GM18868 (cell line): Measurements from ENCODE around the gene OR2V2.
"Not testable (repeated sequence)": the region's sequence is repeated elsewhere in the genome, so short reads cannot be mapped to it uniquely, and the experiment has no call there.

Source experiments
- ATAC-seq: cut with Tn5 transposase; IDR thresholded peaks from one replicate; pipeline ENCODE4 v1.9.1; 2021; ENCODE audit warnings: mild to moderate bottlenecking, moderate library complexity; ENCODE audit not compliant: unreplicated experiment

Gene OR2V2

GRCh38 chr5:181114844-181115778 lies 32.3 kb upstream of the OR2V2 start:
- no peak for ATAC-seq

- ATAC-seq = no peak
Observed at GRCh38 chr5:181118369-181118768, 29.0 kb upstream of the OR2V2 start.

GRCh38 chr5:181119105-181119504 lies 28.3 kb upstream of the OR2V2 start:
- ATAC-seq = no peak

- no peak for ATAC-seq
Observed at GRCh38 chr5:181120306-181120705, 27.1 kb upstream of the OR2V2 start.

- ATAC-seq = no peak
Observed at GRCh38 chr5:181120761-181121160, 26.6 kb upstream of the OR2V2 start.

- no peak for ATAC-seq
Observed at GRCh38 chr5:181121675-181122561, 25.5 kb upstream of the OR2V2 start.

- ATAC-seq = no peak
Observed at GRCh38 chr5:181124526-181124925, 22.9 kb upstream of the OR2V2 start.

GRCh38 chr5:181126841-181127240 lies 20.5 kb upstream of the OR2V2 start:
- ATAC-seq = no peak

GRCh38 chr5:181127456-181127855 lies 19.9 kb upstream of the OR2V2 start:
- ATAC-seq = no peak

GRCh38 chr5:181127907-181128626 lies 19.3 kb upstream of the OR2V2 start:
- no peak for ATAC-seq

- no peak for ATAC-seq
Observed at GRCh38 chr5:181129601-181130000, 17.8 kb upstream of the OR2V2 start.

GRCh38 chr5:181130081-181130480 lies 17.3 kb upstream of the OR2V2 start:
- not testable (repeated sequence) for ATAC-seq

GRCh38 chr5:181130832-181131496 lies 16.4 kb upstream of the OR2V2 start, which contains the start of gene OR2V1:
TSS of gene OR2V1 (minus strand) at chr5:181131169. CDS start at chr5:181125304, 5,865 bp downstream.
- no peak for ATAC-seq

GRCh38 chr5:181131514-181131913 lies 15.9 kb upstream of the OR2V2 start:
- no peak for ATAC-seq

- ATAC-seq = no peak
Observed at GRCh38 chr5:181133083-181133482, 14.3 kb upstream of the OR2V2 start.

GRCh38 chr5:181133610-181134231 lies 13.7 kb upstream of the OR2V2 start:
- no peak for ATAC-seq

GRCh38 chr5:181134259-181134658 lies 13.1 kb upstream of the OR2V2 start:
- no peak for ATAC-seq

- ATAC-seq = no peak
Observed at GRCh38 chr5:181136361-181136955, 10.9 kb upstream of the OR2V2 start.

- ATAC-seq = no peak
Observed at GRCh38 chr5:181138258-181138657, 9.1 kb upstream of the OR2V2 start.

- ATAC-seq = no peak
Observed at GRCh38 chr5:181140766-181141165, 6.6 kb upstream of the OR2V2 start.
